SU-DHL-6 (cell line): ENCODE results near the gene FAM185A.

ENCODE experiments used
- EZH2phosphoT487 ChIP-seq: fragments of 200-600 bp; sonication (generic), shearing (Covaris generic); conservative IDR thresholded peaks from 2 replicates; pipeline ENCODE4 v1.6.1; 2018; ENCODE audit warnings: mild to moderate bottlenecking, antibody characterized with exemption, low read length, moderate library complexity, mixed read lengths
- TF ChIP-seq, protein P1 (sequence below): fragments of 200-600 bp; sonication (generic); IDR thresholded peaks from one replicate; pipeline ENCODE4 v1.5.1; 2017; ENCODE audit warnings: antibody characterized with exemption, mild to moderate bottlenecking, low read length, moderate library complexity; ENCODE audit not compliant: insufficient read depth, poor library complexity, severe bottlenecking

DNA sequence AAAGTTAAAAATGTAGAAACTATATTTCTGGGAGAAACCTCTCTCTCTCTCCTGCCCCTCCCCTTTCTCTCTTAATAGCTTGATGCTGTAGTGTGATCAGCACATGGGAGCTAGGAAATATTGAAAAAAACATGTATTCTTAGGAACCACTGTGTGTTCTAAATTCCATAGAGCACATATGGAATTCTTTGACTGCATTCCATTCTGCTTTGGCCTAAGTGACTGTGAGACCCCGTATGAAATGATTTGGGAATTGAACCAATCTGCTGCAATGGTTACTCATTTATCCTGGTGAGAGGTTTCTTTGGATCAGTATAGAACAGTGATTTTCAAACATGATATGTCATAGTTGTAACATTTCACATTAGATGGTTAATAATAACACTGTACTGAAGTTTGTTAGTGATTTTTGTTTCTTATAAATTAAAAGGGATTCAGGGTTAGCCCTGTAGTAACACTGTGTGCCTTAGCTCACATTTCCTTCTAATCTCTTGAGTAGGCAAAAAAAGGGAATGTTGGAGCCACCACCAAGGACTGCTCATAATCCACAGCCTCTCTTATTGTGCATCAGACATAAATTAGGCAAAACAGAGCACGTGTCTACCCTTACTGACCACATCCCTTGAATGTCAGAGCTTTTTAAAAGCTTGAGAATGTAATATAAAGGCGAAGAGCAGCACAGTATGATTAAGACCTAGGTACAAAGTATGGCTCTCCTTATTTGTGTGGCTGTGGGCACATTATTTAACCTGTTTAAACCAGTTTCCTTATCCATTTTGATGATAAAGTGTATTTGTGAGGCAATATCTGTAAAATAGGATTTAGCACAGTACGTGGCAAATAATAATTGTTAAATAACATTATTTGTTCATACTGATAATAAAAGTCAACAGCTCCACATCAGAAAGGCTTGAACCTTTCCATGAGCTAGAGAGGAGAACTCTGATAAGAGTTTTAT, 69.1 kb downstream of the FAM185A start:
- TF ChIP-seq, protein P1, sequence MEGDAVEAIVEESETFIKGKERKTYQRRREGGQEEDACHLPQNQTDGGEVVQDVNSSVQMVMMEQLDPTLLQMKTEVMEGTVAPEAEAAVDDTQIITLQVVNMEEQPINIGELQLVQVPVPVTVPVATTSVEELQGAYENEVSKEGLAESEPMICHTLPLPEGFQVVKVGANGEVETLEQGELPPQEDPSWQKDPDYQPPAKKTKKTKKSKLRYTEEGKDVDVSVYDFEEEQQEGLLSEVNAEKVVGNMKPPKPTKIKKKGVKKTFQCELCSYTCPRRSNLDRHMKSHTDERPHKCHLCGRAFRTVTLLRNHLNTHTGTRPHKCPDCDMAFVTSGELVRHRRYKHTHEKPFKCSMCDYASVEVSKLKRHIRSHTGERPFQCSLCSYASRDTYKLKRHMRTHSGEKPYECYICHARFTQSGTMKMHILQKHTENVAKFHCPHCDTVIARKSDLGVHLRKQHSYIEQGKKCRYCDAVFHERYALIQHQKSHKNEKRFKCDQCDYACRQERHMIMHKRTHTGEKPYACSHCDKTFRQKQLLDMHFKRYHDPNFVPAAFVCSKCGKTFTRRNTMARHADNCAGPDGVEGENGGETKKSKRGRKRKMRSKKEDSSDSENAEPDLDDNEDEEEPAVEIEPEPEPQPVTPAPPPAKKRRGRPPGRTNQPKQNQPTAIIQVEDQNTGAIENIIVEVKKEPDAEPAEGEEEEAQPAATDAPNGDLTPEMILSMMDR, result no peak
- no peak for TF ChIP-seq EZH2phosphoT487
